Nephron progenitor cell (in vitro differentiated cells): Measurements from ENCODE around the gene ICA1.

ENCODE experiments used
- DNase-seq: peaks from one replicate; pipeline ENCODE4 v3.0.0; 2021
- H3K27ac Mint-ChIP-seq: 2 replicates; pipeline ENCODE4 v1.8.0; 2021; ENCODE audit warnings: mild to moderate bottlenecking, moderate library complexity, mixed read lengths
- H3K27me3 Mint-ChIP-seq: 2 replicates; pipeline ENCODE4 v1.8.0; 2021; ENCODE audit warnings: mild to moderate bottlenecking, low read depth, mixed read lengths; ENCODE audit not compliant: poor library complexity
- H3K36me3 Mint-ChIP-seq: 2 replicates; pipeline ENCODE4 v1.8.0; 2021; ENCODE audit warnings: low read depth, mixed read lengths
- H3K4me1 Mint-ChIP-seq: 2 replicates; pipeline ENCODE4 v1.8.0; 2021; ENCODE audit warnings: mixed read lengths
- H3K4me3 Mint-ChIP-seq: 2 replicates; pipeline ENCODE4 v1.8.0; 2021; ENCODE audit warnings: mild to moderate bottlenecking, moderate library complexity, mixed read lengths
- H3K9me3 Mint-ChIP-seq: 2 replicates; pipeline ENCODE4 v1.8.0; 2021; ENCODE audit warnings: mild to moderate bottlenecking, moderate library complexity, mixed read lengths
- TF ChIP-seq, protein P1 (sequence below): fragments of 200-600 bp; sonication (generic); IDR thresholded peaks from 2 replicates; pipeline ENCODE4 v1.5.0; 2021; ENCODE audit warnings: antibody characterized with exemption

The ICA1 gene

GRCh38 chr7:8227261-8227660 lies 34.7 kb downstream of the ICA1 start:
- no peak for DNase-seq
- H3K4me1 Mint-ChIP-seq: no peaks in the 10 kb centered on the region
- no peaks in the 10 kb centered on the region for H3K36me3 Mint-ChIP-seq
- no peak overlapping the region for H3K4me3 Mint-ChIP-seq
- H3K27me3 Mint-ChIP-seq: no peaks in the 10 kb centered on the region
- H3K9me3 Mint-ChIP-seq: no peaks in the 10 kb centered on the region
- TF ChIP-seq, protein P1, sequence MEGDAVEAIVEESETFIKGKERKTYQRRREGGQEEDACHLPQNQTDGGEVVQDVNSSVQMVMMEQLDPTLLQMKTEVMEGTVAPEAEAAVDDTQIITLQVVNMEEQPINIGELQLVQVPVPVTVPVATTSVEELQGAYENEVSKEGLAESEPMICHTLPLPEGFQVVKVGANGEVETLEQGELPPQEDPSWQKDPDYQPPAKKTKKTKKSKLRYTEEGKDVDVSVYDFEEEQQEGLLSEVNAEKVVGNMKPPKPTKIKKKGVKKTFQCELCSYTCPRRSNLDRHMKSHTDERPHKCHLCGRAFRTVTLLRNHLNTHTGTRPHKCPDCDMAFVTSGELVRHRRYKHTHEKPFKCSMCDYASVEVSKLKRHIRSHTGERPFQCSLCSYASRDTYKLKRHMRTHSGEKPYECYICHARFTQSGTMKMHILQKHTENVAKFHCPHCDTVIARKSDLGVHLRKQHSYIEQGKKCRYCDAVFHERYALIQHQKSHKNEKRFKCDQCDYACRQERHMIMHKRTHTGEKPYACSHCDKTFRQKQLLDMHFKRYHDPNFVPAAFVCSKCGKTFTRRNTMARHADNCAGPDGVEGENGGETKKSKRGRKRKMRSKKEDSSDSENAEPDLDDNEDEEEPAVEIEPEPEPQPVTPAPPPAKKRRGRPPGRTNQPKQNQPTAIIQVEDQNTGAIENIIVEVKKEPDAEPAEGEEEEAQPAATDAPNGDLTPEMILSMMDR: no peak
- no peak overlapping the region for H3K27ac Mint-ChIP-seq

DNA sequence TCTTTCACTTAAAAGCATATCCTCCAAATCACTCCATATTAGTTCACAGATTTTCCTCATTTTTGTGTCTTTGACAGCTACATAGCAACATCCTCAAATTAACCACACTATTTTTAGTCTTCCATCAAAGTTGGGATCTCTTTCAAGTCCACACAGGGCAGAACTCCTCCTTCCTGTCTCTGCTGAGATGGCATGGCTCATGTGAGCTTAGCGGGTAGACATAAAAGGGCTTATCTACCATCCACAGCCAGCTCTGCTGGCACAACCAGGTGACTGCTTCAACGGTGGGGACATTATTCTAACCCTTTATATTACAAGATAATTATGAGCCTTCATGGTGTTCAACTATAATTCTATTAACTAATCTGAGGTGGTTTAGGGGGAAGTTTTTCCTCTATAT lies 35.5 kb downstream of the ICA1 start:
- H3K27ac Mint-ChIP-seq: no peak overlapping the region
- DNase-seq: no peak
- peaks cover 6% of the 10 kb centered on the region for H3K4me1 Mint-ChIP-seq
- TF ChIP-seq, protein P1: no peak
- H3K4me3 Mint-ChIP-seq: no peak overlapping the region
- H3K27me3 Mint-ChIP-seq: no peaks in the 10 kb centered on the region
- no peaks in the 10 kb centered on the region for H3K9me3 Mint-ChIP-seq
- no peaks in the 10 kb centered on the region for H3K36me3 Mint-ChIP-seq

GRCh38 chr7:8221567-8221966 lies 40.4 kb downstream of the ICA1 start:
- TF ChIP-seq, protein P1: no peak
- Mint-ChIP-seq H3K4me1 (peaks cover 34% of the 10 kb centered on the region), H3K4me3 (no peak overlapping the region), H3K27me3 (no peaks in the 10 kb centered on the region), H3K36me3 (no peaks in the 10 kb centered on the region), H3K9me3 (no peaks in the 10 kb centered on the region), H3K27ac (no peak overlapping the region)
- no peak for DNase-seq

DNA sequence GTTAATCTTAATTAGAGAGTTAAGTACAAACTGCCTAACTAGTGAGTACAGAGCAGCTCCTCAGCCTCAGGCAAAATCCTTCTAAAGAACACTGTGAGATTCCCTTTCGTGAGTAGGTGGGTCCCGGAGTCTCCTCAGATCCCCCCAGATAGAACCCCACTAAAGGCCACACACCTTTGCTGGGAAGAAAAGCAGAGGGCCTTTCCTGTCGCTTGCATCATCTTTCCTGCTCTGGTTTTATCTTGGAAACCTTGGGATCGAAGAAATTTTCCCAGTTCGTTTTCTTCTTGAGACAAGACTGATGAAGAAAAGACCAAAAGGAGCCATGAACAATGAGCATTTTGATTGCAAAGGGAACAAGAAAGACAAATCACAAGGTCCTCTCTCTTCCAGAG lies 40.9 kb downstream of the ICA1 start:
- H3K9me3 Mint-ChIP-seq: no peaks in the 10 kb centered on the region

GRCh38 chr7:8220376-8221100 lies 41.4 kb downstream of the ICA1 start:
- TF ChIP-seq, protein P1: no peak
- Mint-ChIP-seq H3K36me3 (no peaks in the 10 kb centered on the region), H3K4me3 (peak overlapping the region; percentile 42), H3K4me1 (peaks cover 44% of the 10 kb centered on the region), H3K27me3 (no peaks in the 10 kb centered on the region), H3K27ac (peak overlapping the region; percentile 86), H3K9me3 (no peaks in the 10 kb centered on the region)
- no peak for DNase-seq

More for the DNA sequence above, 40.9 kb downstream of the ICA1 start:
- H3K4me3 Mint-ChIP-seq: no peak overlapping the region
- no peaks in the 10 kb centered on the region for H3K36me3 Mint-ChIP-seq
- peaks cover 39% of the 10 kb centered on the region for H3K4me1 Mint-ChIP-seq
- no peak overlapping the region for H3K27ac Mint-ChIP-seq
- DNase-seq: no peak
- no peaks in the 10 kb centered on the region for H3K27me3 Mint-ChIP-seq
- TF ChIP-seq, protein P1: no peak
